GM23338 (cell line): ENCODE results near the gene DNAJB6.

Source experiments
- EZH2 ChIP-seq: fragments of 200-600 bp; sonication (generic); IDR thresholded peaks from one replicate; pipeline ENCODE4 v1.8.0; 2017; ENCODE audit warnings: antibody characterized with exemption, mild to moderate bottlenecking, low read depth; ENCODE audit not compliant: unreplicated experiment
- EZH2phosphoT487 ChIP-seq: fragments of 200-600 bp; sonication (generic); IDR thresholded peaks from one replicate; pipeline ENCODE4 v1.8.1; 2018; ENCODE audit warnings: antibody characterized with exemption; ENCODE audit not compliant: unreplicated experiment
- JUNB ChIP-seq: IDR thresholded peaks from one replicate; pipeline ENCODE4 v1.6.1; 2016; ENCODE audit warnings: antibody characterized with exemption; ENCODE audit not compliant: unreplicated experiment
- NANOG ChIP-seq: IDR thresholded peaks from 2 replicates; pipeline ENCODE4 v1.6.1; 2016; ENCODE audit warnings: antibody characterized with exemption, borderline replicate concordance
- POLR2AphosphoS5 ChIP-seq: IDR thresholded peaks from 2 replicates; pipeline ENCODE4 v1.6.1; 2016; ENCODE audit warnings: antibody characterized with exemption, low read depth
- TF ChIP-seq, protein P1 (sequence below), 2 experiments: fragments of 200-600 bp in 1 of 2; sonication (generic) in 1 of 2; conservative IDR thresholded peaks; 2 replicates each; pipeline versions ENCODE4 v1.5.1 to v1.6.1; 2016 to 2017; ENCODE audit warnings: antibody characterized with exemption in 2 of 2, low read depth in 2 of 2, mild to moderate bottlenecking in 2 of 2, moderate library complexity in 1 of 2
- TF ChIP-seq, protein P2 (sequence below): IDR thresholded peaks from one replicate; pipeline ENCODE4 v1.6.1; 2018; ENCODE audit warnings: antibody characterized with exemption; ENCODE audit not compliant: unreplicated experiment

DNA sequence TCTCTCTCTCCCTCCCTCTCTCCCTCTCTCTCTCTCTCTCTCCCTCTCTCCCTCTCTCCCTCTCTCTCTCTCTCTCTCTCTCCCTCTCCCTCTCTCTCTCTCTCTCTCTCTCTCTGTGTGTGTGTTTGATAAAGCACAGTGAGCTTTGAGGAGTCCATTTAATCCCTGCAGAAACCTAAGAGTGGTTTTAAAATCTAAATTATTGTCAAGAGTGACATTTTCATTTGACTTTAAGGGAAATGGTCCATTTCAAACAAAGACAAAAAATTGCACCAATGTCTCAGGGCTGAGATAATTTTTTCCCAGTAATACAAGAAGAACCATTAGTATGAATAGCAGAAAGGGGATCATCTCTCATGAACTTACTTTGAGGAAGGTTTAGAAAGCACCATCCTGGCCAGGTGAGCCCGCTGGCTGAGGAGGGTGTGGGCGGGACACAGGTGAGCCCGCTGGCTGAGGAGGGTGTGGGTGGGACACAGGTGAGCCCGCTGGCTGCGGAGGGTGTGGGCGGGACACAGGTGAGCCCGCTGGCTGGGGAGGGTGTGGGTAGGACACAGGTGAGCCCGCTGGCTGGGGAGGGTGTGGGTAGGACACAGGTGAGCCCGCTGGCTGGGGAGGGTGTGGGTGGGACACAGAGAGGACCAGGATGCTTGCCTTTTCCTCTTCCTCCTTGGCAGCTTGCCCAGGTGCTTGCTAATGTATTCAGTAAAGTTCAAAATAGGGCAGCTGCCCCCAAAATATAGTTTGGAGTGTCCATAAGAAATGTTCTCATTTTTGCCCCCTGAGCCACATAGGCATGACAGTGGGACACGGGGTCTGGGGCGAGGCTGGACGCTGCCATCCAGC lies 125.0 kb downstream of the DNAJB6 start:
- TF ChIP-seq EZH2phosphoT487 = no peak
- TF ChIP-seq, protein P1, sequence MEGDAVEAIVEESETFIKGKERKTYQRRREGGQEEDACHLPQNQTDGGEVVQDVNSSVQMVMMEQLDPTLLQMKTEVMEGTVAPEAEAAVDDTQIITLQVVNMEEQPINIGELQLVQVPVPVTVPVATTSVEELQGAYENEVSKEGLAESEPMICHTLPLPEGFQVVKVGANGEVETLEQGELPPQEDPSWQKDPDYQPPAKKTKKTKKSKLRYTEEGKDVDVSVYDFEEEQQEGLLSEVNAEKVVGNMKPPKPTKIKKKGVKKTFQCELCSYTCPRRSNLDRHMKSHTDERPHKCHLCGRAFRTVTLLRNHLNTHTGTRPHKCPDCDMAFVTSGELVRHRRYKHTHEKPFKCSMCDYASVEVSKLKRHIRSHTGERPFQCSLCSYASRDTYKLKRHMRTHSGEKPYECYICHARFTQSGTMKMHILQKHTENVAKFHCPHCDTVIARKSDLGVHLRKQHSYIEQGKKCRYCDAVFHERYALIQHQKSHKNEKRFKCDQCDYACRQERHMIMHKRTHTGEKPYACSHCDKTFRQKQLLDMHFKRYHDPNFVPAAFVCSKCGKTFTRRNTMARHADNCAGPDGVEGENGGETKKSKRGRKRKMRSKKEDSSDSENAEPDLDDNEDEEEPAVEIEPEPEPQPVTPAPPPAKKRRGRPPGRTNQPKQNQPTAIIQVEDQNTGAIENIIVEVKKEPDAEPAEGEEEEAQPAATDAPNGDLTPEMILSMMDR (conservative IDR thresholded peaks at IDR 0.05; ENCODE audit: low read depth in 2 of 2) = no peak
- no peak for TF ChIP-seq POLR2AphosphoS5
- TF ChIP-seq, protein P2, sequence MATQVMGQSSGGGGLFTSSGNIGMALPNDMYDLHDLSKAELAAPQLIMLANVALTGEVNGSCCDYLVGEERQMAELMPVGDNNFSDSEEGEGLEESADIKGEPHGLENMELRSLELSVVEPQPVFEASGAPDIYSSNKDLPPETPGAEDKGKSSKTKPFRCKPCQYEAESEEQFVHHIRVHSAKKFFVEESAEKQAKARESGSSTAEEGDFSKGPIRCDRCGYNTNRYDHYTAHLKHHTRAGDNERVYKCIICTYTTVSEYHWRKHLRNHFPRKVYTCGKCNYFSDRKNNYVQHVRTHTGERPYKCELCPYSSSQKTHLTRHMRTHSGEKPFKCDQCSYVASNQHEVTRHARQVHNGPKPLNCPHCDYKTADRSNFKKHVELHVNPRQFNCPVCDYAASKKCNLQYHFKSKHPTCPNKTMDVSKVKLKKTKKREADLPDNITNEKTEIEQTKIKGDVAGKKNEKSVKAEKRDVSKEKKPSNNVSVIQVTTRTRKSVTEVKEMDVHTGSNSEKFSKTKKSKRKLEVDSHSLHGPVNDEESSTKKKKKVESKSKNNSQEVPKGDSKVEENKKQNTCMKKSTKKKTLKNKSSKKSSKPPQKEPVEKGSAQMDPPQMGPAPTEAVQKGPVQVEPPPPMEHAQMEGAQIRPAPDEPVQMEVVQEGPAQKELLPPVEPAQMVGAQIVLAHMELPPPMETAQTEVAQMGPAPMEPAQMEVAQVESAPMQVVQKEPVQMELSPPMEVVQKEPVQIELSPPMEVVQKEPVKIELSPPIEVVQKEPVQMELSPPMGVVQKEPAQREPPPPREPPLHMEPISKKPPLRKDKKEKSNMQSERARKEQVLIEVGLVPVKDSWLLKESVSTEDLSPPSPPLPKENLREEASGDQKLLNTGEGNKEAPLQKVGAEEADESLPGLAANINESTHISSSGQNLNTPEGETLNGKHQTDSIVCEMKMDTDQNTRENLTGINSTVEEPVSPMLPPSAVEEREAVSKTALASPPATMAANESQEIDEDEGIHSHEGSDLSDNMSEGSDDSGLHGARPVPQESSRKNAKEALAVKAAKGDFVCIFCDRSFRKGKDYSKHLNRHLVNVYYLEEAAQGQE = no peak
- no peak for TF ChIP-seq EZH2
- no peak for TF ChIP-seq NANOG
- TF ChIP-seq JUNB = no peak
